ENCODE data around the gene FOXK1.

GRCh38 chr7:4747746-4748145, 65.7 kb downstream of the FOXK1 start:
- no peak for TF ChIP-seq ZNF431 (CRISPR knock-in tag; IDR thresholded peaks at IDR 0.05; ENCODE audit: borderline replicate concordance, low read depth)
- no peak for TF ChIP-seq MTERF4 (CRISPR knock-in tag; IDR thresholded peaks at IDR 0.05)
- no peak for TF ChIP-seq ATF1 (CRISPR knock-in tag; IDR thresholded peaks at IDR 0.05)
- TF ChIP-seq CTCF (CRISPR knock-in tag; IDR thresholded peaks at IDR 0.05) = no peak
- no peak for TF ChIP-seq ZSCAN29 (CRISPR knock-in tag; conservative IDR thresholded peaks at IDR 0.05)
- no peak for TF ChIP-seq ARID3A (IDR thresholded peaks at IDR 0.05; ENCODE audit: low read depth, low read length)
- no peak for TF ChIP-seq HDAC2 (CRISPR knock-in tag; IDR thresholded peaks at IDR 0.05)
- no peak for TF ChIP-seq RBM39 (IDR thresholded peaks at IDR 0.05; ENCODE audit: low read depth, low read length, poor library complexity, severe bottlenecking)
- no peak for TF ChIP-seq JUNB (CRISPR knock-in tag; IDR thresholded peaks at IDR 0.05; ENCODE audit: borderline replicate concordance)

Data from HepG2 (cell line).